ENCODE data around the gene OBSL1.

OBSL1 gene

GRCh38 chr2:219526320-219527075 is 44.8 kb downstream of the OBSL1 start:
- H3K79me2 ChIP-seq (ENCODE audit: control insufficient read depth, insufficient read depth, low read length, unreplicated experiment): no peaks in the 10 kb centered on the region
- peaks cover 8% of the 10 kb centered on the region for H3K4me1 ChIP-seq (ENCODE audit: control insufficient read depth, insufficient read depth, low read length, unreplicated experiment)
- H3K36me3 ChIP-seq (ENCODE audit: insufficient read depth, low read length): no peaks in the 10 kb centered on the region
- H3K27ac ChIP-seq (ENCODE audit: low read depth, low read length): no peak overlapping the region
- no peak overlapping the region for H3K4me3 ChIP-seq (ENCODE audit: low read depth, low read length)
- peaks cover 27% of the 10 kb centered on the region for H3K27me3 ChIP-seq (ENCODE audit: insufficient read depth, low read length)
- no peak overlapping the region for H2AFZ ChIP-seq (ENCODE audit: low read length, unreplicated experiment)

GRCh38 chr2:219525533-219526232 is 45.7 kb downstream of the OBSL1 start:
- Histone ChIP-seq H2AFZ (ENCODE audit: low read length, unreplicated experiment) (no peak overlapping the region), H3K79me2 (ENCODE audit: control insufficient read depth, insufficient read depth, low read length, unreplicated experiment) (no peaks in the 10 kb centered on the region), H3K27me3 (ENCODE audit: insufficient read depth, low read length) (peaks cover 27% of the 10 kb centered on the region), H3K27ac (ENCODE audit: low read depth, low read length) (no peak overlapping the region), H3K4me1 (ENCODE audit: control insufficient read depth, insufficient read depth, low read length, unreplicated experiment) (peaks cover 15% of the 10 kb centered on the region), H3K36me3 (ENCODE audit: insufficient read depth, low read length) (no peaks in the 10 kb centered on the region), H3K4me3 (ENCODE audit: low read depth, low read length) (no peak overlapping the region)

- Histone ChIP-seq H3K79me2 (ENCODE audit: control insufficient read depth, insufficient read depth, low read length, unreplicated experiment) (no peaks in the 10 kb centered on the region), H3K4me3 (ENCODE audit: low read depth, low read length) (no peak overlapping the region), H3K4me1 (ENCODE audit: control insufficient read depth, insufficient read depth, low read length, unreplicated experiment) (peaks cover 21% of the 10 kb centered on the region), H3K27ac (ENCODE audit: low read depth, low read length) (no peak overlapping the region), H2AFZ (ENCODE audit: low read length, unreplicated experiment) (no peak overlapping the region), H3K36me3 (ENCODE audit: insufficient read depth, low read length) (no peaks in the 10 kb centered on the region), H3K27me3 (ENCODE audit: insufficient read depth, low read length) (peaks cover 25% of the 10 kb centered on the region)
These were observed 46.5 kb downstream of the OBSL1 start for GRCh38 chr2:219524817-219525216.

GRCh38 chr2:219523031-219523671 is 48.2 kb downstream of the OBSL1 start:
- H2AFZ ChIP-seq (ENCODE audit: low read length, unreplicated experiment): peak overlapping the region; percentile 21
- H3K4me3 ChIP-seq (ENCODE audit: low read depth, low read length): peak overlapping the region; percentile 63
- no peak overlapping the region for H3K27ac ChIP-seq (ENCODE audit: low read depth, low read length)
- H3K36me3 ChIP-seq (ENCODE audit: insufficient read depth, low read length): no peaks in the 10 kb centered on the region
- H3K27me3 ChIP-seq (ENCODE audit: insufficient read depth, low read length): peaks cover 11% of the 10 kb centered on the region; the same call in 1 of the 2 replicates
- peaks cover 21% of the 10 kb centered on the region for H3K4me1 ChIP-seq (ENCODE audit: control insufficient read depth, insufficient read depth, low read length, unreplicated experiment)
- no peaks in the 10 kb centered on the region for H3K79me2 ChIP-seq (ENCODE audit: control insufficient read depth, insufficient read depth, low read length, unreplicated experiment)

- Histone ChIP-seq H3K36me3 (ENCODE audit: insufficient read depth, low read length) (no peaks in the 10 kb centered on the region), H2AFZ (ENCODE audit: low read length, unreplicated experiment) (peak overlapping the region; percentile 21), H3K79me2 (ENCODE audit: control insufficient read depth, insufficient read depth, low read length, unreplicated experiment) (no peaks in the 10 kb centered on the region), H3K4me1 (ENCODE audit: control insufficient read depth, insufficient read depth, low read length, unreplicated experiment) (peaks cover 21% of the 10 kb centered on the region), H3K27ac (ENCODE audit: low read depth, low read length) (peak overlapping the region; percentile 15; the same call in 1 of the 2 replicates), H3K4me3 (ENCODE audit: low read depth, low read length) (peak overlapping the region; percentile 63), H3K27me3 (ENCODE audit: insufficient read depth, low read length) (peaks cover 8% of the 10 kb centered on the region; the same call in 1 of the 2 replicates)
These were observed 49.0 kb downstream of the OBSL1 start for GRCh38 chr2:219522111-219523030.

- Histone ChIP-seq H3K4me3 (ENCODE audit: low read depth, low read length) (no peak overlapping the region), H3K4me1 (ENCODE audit: control insufficient read depth, insufficient read depth, low read length, unreplicated experiment) (peaks cover 21% of the 10 kb centered on the region), H3K36me3 (ENCODE audit: insufficient read depth, low read length) (no peaks in the 10 kb centered on the region), H3K27me3 (ENCODE audit: insufficient read depth, low read length) (peaks cover 7% of the 10 kb centered on the region; the same call in 1 of the 2 replicates), H2AFZ (ENCODE audit: low read length, unreplicated experiment) (no peak overlapping the region), H3K79me2 (ENCODE audit: control insufficient read depth, insufficient read depth, low read length, unreplicated experiment) (no peaks in the 10 kb centered on the region), H3K27ac (ENCODE audit: low read depth, low read length) (no peak overlapping the region)
These were observed 50.1 kb downstream of the OBSL1 start for GRCh38 chr2:219521066-219521880.

- Histone ChIP-seq H3K27me3 (ENCODE audit: insufficient read depth, low read length) (peaks cover 15% of the 10 kb centered on the region), H3K79me2 (ENCODE audit: control insufficient read depth, insufficient read depth, low read length, unreplicated experiment) (no peaks in the 10 kb centered on the region)
These were observed 51.3 kb downstream of the OBSL1 start for GRCh38 chr2:219520079-219520478.

GRCh38 chr2:219519526-219519916 is 51.8 kb downstream of the OBSL1 start:
- Histone ChIP-seq H3K4me1 (ENCODE audit: control insufficient read depth, insufficient read depth, low read length, unreplicated experiment) (peaks cover 21% of the 10 kb centered on the region), H3K36me3 (ENCODE audit: insufficient read depth, low read length) (no peaks in the 10 kb centered on the region), H3K79me2 (ENCODE audit: control insufficient read depth, insufficient read depth, low read length, unreplicated experiment) (no peaks in the 10 kb centered on the region), H3K4me3 (ENCODE audit: low read depth, low read length) (no peak overlapping the region), H3K27me3 (ENCODE audit: insufficient read depth, low read length) (peaks cover 21% of the 10 kb centered on the region), H2AFZ (ENCODE audit: low read length, unreplicated experiment) (no peak overlapping the region), H3K27ac (ENCODE audit: low read depth, low read length) (no peak overlapping the region)

More at GRCh38 chr2:219520079-219520478, 51.3 kb downstream of the OBSL1 start:
- H3K4me1 ChIP-seq (ENCODE audit: control insufficient read depth, insufficient read depth, low read length, unreplicated experiment): peaks cover 21% of the 10 kb centered on the region
- no peak overlapping the region for H3K27ac ChIP-seq (ENCODE audit: low read depth, low read length)
- H2AFZ ChIP-seq (ENCODE audit: low read length, unreplicated experiment): no peak overlapping the region
- H3K4me3 ChIP-seq (ENCODE audit: low read depth, low read length): no peak overlapping the region
- no peaks in the 10 kb centered on the region for H3K36me3 ChIP-seq (ENCODE audit: insufficient read depth, low read length)

- peaks cover 35% of the 10 kb centered on the region for H3K27me3 ChIP-seq (ENCODE audit: insufficient read depth, low read length)
- peaks cover 28% of the 10 kb centered on the region for H3K4me1 ChIP-seq (ENCODE audit: control insufficient read depth, insufficient read depth, low read length, unreplicated experiment)
- no peak overlapping the region for H3K27ac ChIP-seq (ENCODE audit: low read depth, low read length)
- no peak overlapping the region for H3K4me3 ChIP-seq (ENCODE audit: low read depth, low read length)
- no peaks in the 10 kb centered on the region for H3K79me2 ChIP-seq (ENCODE audit: control insufficient read depth, insufficient read depth, low read length, unreplicated experiment)
- no peak overlapping the region for H2AFZ ChIP-seq (ENCODE audit: low read length, unreplicated experiment)
- H3K36me3 ChIP-seq (ENCODE audit: insufficient read depth, low read length): no peaks in the 10 kb centered on the region
These were observed 53.2 kb downstream of the OBSL1 start for GRCh38 chr2:219517954-219518778.

Measured in ACC112 (cell line).